Measurements from ENCODE around the gene ZC3H4. TPM values are rescaled to one million over a fixed set of nuclear protein-coding genes. Genes with fewer than 3 reads are reported as not detected.

ZC3H4 gene
- total RNA-seq, 1 donor from 2014 or later, result 89.1 TPM

DNA sequence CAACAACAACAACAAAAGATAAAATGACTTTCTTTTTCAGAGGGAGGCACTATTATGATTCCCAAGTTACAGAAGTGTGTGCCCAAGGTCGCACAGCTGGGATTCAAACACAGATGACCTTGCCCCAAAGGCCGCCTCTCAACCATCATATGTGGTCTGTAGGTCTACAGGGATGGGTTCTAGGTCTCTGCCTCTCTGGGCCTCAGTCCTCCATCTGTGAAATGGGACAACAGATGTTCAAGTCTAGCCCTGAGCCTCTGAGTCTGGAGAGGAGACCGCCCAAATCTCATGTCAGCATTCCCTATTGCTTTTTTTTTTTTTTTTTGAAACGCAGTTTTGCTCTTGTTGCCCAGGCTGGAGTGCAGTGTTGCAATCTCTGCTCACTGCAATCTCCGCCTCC, 89.1 kb downstream of the ZC3H4 start:
- Mint-ChIP-seq H3K36me3 (ENCODE audit: low read depth) (no peaks in the 10 kb centered on the region), H3K27ac (no peak overlapping the region), H3K27me3 (peaks cover 37% of the 10 kb centered on the region), H3K4me1 (peaks cover 11% of the 10 kb centered on the region), H3K9me3 (peaks cover 3% of the 10 kb centered on the region), H3K4me3 (no peak overlapping the region)
- ChIA-PET CTCF (interaction anchor here (3.1 kb wide), 1 partner anchor 11 kb away, joined by 15 read pairs; no protein-coding TSS in a partner anchor), POLR2A (no interaction called here)
- ATAC-seq (ENCODE audit: low read depth) (no peak), DNase-seq (no peak)
- TF ChIP-seq, protein P1, sequence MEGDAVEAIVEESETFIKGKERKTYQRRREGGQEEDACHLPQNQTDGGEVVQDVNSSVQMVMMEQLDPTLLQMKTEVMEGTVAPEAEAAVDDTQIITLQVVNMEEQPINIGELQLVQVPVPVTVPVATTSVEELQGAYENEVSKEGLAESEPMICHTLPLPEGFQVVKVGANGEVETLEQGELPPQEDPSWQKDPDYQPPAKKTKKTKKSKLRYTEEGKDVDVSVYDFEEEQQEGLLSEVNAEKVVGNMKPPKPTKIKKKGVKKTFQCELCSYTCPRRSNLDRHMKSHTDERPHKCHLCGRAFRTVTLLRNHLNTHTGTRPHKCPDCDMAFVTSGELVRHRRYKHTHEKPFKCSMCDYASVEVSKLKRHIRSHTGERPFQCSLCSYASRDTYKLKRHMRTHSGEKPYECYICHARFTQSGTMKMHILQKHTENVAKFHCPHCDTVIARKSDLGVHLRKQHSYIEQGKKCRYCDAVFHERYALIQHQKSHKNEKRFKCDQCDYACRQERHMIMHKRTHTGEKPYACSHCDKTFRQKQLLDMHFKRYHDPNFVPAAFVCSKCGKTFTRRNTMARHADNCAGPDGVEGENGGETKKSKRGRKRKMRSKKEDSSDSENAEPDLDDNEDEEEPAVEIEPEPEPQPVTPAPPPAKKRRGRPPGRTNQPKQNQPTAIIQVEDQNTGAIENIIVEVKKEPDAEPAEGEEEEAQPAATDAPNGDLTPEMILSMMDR (IDR thresholded peaks at IDR 0.05), result no peak
- intact Hi-C loops (cut with micrococcal nuclease), result no loop called here

DNA sequence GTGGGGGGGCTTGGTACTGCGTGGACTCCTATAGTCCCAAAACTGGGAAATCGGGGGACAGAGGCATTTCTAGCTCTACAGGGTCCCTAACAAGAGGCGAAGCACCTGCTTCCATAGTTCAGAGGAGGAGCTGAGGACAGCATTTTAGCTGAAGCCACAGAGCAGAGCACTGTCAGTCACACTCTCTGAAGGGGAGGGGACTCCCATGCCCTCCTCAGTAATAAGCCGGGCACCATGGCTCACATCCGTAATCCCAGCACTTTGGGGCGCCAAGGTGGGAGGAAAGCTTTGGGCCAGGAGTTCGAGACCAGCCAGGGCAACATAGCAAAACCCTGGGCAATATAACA, 90.2 kb downstream of the ZC3H4 start:
- H3K4me1 Mint-ChIP-seq, result peaks cover 16% of the 10 kb centered on the region
- ATAC-seq (ENCODE audit: low read depth) (no peak), DNase-seq (no peak)
- no peaks in the 10 kb centered on the region for H3K36me3 Mint-ChIP-seq (ENCODE audit: low read depth)
- CTCF ChIA-PET, result interaction anchor here (3.1 kb wide), 1 partner anchor 10 kb away, joined by 15 read pairs; no protein-coding TSS in a partner anchor
- H3K9me3 Mint-ChIP-seq, result peaks cover 3% of the 10 kb centered on the region
- POLR2A ChIA-PET, result interaction anchor here (0.6 kb wide), 1 partner anchor 186 kb away, joined by 3 read pairs; no protein-coding TSS in a partner anchor
- H3K27ac Mint-ChIP-seq, result no peak overlapping the region
- no peak overlapping the region for H3K4me3 Mint-ChIP-seq
- intact Hi-C loops (cut with micrococcal nuclease), result no loop called here
- TF ChIP-seq, protein P1 (IDR thresholded peaks at IDR 0.05), result no peak
- H3K27me3 Mint-ChIP-seq, result peaks cover 43% of the 10 kb centered on the region

DNA sequence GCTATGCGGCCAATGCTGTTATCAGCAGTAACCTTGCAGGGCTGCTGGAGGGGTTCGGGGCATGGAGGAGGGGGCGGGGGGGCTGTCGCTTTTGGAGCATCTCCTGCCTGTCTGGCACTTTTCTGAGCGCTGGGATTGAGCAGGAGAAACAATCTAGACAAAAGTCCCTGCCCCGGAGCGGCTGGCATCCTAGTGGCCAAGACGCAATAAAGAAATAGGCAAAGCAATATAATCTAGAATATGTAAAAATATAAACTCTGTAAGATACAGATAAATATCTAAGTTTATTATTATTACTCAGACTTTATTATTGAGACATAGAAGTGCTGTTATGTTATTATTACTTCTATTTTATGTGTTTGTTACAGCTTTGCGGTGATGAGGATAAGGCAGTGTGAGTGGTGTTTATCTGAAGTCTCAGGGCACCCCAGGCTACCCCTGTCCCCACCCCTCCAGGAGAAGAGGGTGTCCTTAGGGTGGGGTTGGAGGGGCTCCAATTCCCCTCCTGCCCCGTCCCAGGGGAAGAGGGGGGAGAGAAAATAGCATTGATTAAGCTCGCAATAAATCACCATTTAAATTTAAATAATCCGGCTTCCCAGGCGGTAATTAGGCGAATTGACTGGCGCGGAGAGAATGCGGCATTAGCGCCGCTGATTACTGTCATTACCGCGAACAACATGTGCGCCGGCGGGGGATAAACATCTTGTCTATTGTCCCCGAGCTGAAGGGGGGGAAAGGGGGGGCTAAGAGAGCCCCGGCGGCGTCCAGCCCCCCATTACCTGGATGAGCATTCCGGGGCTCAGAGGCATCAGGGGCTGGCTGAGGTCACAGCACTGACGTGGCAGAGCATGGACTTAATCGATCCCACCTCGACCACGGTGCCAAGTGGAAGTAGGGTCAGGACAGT, 90.8 kb downstream of the ZC3H4 start:
- Mint-ChIP-seq H3K9me3 (peaks cover 3% of the 10 kb centered on the region), H3K27ac (no peak overlapping the region), H3K27me3 (peaks cover 41% of the 10 kb centered on the region), H3K36me3 (ENCODE audit: low read depth) (no peaks in the 10 kb centered on the region), H3K4me1 (peaks cover 16% of the 10 kb centered on the region), H3K4me3 (no peak overlapping the region)
- TF ChIP-seq, protein P1 (IDR thresholded peaks at IDR 0.05), result no peak
- DNase-seq (no peak), ATAC-seq (ENCODE audit: low read depth) (no peak)
- CTCF ChIA-PET, result interaction anchor here (3.1 kb wide), 1 partner anchor 10 kb away, joined by 15 read pairs; no protein-coding TSS in a partner anchor
- intact Hi-C loops (cut with micrococcal nuclease), result no loop called here
- POLR2A ChIA-PET, result interaction anchor here (0.6 to 0.8 kb wide), 4 partner anchors 40 to 1120 kb away, joined by 3 to 6 read pairs (median 4); no protein-coding TSS in a partner anchor

DNA sequence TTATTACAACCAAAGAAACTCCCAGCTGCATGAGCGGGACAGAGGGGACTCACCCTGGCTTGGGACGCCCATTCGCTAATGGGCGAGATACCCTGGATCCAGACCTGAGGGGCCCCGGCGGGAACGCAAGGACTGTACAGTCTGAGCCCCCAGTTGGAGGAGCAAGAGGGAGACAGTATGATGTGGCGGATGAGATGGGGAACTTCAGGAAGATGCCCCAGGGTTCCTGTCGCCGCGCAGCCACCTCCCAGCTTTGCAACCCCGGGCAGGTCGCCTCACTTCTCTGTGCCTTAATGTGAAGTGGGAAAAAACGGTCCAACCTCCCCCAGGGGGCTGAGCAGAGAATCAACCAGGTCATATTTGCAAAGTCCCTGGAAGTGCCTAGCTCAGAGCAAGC, 91.4 kb downstream of the ZC3H4 start:
- ATAC-seq (ENCODE audit: low read depth) (no peak), DNase-seq (no peak)
- H3K4me1 Mint-ChIP-seq, result peaks cover 16% of the 10 kb centered on the region
- no peaks in the 10 kb centered on the region for H3K36me3 Mint-ChIP-seq (ENCODE audit: low read depth)
- H3K27ac Mint-ChIP-seq, result no peak overlapping the region
- H3K4me3 Mint-ChIP-seq, result no peak overlapping the region
- ChIA-PET POLR2A (interaction anchor here (0.8 kb wide), 1 partner anchor 41 kb away, joined by 3 read pairs; no protein-coding TSS in a partner anchor), CTCF (interaction anchor here (3.1 kb wide), 1 partner anchor 9 kb away, joined by 15 read pairs; no protein-coding TSS in a partner anchor)
- peaks cover 38% of the 10 kb centered on the region for H3K27me3 Mint-ChIP-seq
- peaks cover 3% of the 10 kb centered on the region for H3K9me3 Mint-ChIP-seq
- intact Hi-C loops (cut with micrococcal nuclease), result no loop called here
- TF ChIP-seq, protein P1 (IDR thresholded peaks at IDR 0.05), result no peak

DNA sequence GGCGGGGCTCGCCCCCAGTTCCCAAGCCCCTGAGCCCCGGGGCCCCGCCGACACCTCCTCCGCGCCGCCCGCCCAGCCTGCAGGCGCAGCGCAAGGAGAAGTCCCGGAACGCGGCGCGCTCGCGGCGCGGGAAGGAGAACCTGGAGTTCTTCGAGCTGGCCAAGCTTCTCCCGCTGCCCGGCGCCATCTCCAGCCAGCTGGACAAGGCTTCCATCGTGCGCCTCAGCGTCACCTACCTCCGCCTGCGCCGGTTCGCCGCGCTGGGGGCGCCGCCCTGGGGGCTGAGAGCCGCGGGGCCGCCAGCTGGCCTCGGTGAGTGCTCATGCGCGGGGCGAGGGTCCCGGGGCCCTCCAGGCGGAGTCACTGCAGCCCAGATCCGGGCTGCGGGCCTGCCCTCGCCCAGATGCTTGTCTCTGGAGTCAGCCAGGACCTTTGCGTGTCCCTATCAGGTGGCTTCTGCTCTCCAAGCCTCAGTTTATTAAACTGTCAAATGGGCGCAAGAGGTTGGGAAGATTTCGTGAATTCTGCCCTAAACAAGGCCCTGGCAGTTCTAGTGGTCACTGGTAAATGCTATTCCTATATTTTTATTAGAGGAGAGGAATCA, 91.9 kb downstream of the ZC3H4 start:
- no peaks in the 10 kb centered on the region for H3K36me3 Mint-ChIP-seq (ENCODE audit: low read depth)
- H3K4me3 Mint-ChIP-seq, result peak overlapping the region; percentile 57
- POLR2A ChIA-PET, result interaction anchor here (0.8 kb wide), 1 partner anchor 41 kb away, joined by 3 read pairs; no protein-coding TSS in a partner anchor
- H3K9me3 Mint-ChIP-seq, result peaks cover 3% of the 10 kb centered on the region
- no peak overlapping the region for H3K27ac Mint-ChIP-seq
- peaks cover 16% of the 10 kb centered on the region for H3K4me1 Mint-ChIP-seq
- ATAC-seq (ENCODE audit: low read depth) (no peak), DNase-seq (no peak)
- peaks cover 36% of the 10 kb centered on the region for H3K27me3 Mint-ChIP-seq
- intact Hi-C loops (cut with micrococcal nuclease), result no loop called here
- TF ChIP-seq, protein P1 (IDR thresholded peaks at IDR 0.05), result no peak
- CTCF ChIA-PET, result interaction anchor here (3.1 kb wide), 1 partner anchor 8 kb away, joined by 15 read pairs; no protein-coding TSS in a partner anchor
